DMS 273 (cell line): ENCODE results near the gene PPP1R16B.
"Not testable (repeated sequence)": the region's sequence is repeated elsewhere in the genome, so short reads cannot be mapped to it uniquely, and the experiment has no call there.

Source experiments
- DNase-seq: peaks from one replicate; lab custom pipeline; 2025; ENCODE audit not compliant: unreplicated experiment; lab: John Stamatoyannopoulos, UW

The PPP1R16B gene

GRCh38 chr20:38791291-38791690 is 14.2 kb upstream of the PPP1R16B start:
- DNase-seq = no peak

GRCh38 chr20:38791940-38792339 is 13.6 kb upstream of the PPP1R16B start:
- DNase-seq = no peak

- not testable (repeated sequence) for DNase-seq
Measured at GRCh38 chr20:38794057-38794456, 11.4 kb upstream of the PPP1R16B start.

DNA sequence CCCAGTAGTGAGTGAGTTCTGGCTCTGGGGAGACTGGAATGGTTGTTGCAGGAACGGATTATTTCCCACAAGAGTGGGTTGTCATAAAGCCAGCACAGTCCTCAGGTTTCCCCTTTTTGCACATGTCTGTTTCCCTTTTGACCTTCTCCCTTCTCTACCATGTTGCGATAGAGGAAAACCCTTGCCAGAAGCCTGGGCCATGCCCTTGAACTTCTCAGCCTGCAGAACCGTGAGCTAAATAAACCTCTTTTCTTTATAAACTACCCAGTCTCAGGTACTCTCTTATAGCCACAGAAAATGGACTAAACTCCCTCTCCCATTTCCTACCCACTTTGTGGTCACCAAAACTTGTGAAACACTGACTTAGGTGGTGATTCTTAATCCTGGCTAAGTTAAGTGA is 7.2 kb upstream of the PPP1R16B start:
- DNase-seq = no peak

- no peak for DNase-seq
Measured at GRCh38 chr20:38799203-38799602, 6.3 kb upstream of the PPP1R16B start.

DNA sequence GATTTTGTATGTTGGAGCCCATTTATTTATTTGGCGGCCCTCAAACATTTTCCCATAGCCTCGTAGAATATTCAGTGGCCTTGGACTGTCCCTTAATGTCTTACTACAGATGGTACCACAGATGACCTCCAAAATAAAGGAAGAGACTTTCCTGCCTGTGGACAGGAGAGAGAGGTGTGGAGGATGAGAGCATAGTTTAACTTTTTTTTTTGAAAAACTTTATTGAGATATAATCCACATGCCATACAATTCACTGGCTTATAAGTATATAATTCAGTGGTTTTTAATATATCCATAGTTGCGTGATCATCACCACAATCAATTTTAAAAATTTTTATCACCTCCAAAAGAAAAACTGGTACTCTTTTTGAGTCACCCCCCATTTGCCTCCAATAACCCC is 4.6 kb upstream of the PPP1R16B start:
- no peak for DNase-seq

DNA sequence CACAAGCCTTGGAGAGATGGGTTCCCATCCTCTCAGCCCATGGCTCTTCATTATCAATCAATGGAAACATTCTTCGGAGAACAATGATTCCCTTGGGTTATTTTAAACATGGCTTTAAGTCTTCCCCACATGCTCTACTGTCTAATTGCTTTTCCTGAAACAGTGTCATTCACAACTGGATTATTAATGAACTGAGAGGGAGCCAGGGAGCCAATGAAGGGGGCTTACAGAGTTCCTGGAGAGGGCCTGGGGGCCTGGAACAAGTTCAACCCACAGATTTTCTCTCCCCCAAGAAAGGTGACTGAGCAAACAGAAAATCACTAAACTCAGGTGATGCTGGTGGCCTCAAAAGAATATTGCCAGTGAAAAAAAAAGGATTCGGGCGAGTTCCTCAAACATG is 1.3 kb upstream of the PPP1R16B start:
- no peak for DNase-seq

DNA sequence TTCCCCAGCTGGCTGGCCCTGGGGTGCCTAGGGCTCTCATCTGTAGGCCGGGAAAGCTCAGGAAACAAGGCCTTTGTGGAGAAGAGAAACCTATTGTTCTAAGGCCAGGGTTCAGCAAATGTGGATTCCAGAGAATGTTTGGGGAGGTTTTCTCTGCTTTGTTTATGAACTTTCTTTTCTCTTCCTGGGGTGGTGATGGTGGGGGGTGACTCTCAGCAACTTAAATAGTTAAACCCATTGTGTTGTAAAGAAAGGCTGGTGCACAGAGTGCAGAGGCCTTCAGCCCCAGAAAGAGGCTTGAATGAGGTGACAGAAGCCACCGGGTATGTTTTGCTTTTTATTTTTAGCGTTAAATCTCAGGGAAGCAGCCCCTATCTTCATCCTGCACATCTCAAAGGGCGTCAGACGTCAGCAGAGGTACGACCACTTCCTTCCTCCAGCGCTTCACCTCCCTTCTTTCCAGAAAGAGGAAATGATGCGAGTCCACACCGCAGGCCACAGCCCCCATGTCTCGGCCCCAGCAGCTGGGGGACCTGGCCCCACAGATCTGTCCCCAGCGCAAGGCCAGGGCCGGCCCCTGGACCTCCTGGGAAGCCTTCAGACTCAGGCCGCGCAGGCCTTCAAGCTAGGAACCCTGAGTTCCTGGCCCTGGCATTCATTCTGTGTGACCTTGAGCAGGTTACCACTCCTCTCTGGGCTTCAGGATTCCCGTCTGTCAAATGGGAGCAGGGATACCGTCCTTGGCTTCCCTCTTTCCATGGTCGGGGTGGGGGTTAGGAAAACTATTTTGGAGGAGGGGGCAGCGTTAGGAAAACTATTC is 605 bp upstream of the PPP1R16B start:
- DNase-seq = no peak

DNA sequence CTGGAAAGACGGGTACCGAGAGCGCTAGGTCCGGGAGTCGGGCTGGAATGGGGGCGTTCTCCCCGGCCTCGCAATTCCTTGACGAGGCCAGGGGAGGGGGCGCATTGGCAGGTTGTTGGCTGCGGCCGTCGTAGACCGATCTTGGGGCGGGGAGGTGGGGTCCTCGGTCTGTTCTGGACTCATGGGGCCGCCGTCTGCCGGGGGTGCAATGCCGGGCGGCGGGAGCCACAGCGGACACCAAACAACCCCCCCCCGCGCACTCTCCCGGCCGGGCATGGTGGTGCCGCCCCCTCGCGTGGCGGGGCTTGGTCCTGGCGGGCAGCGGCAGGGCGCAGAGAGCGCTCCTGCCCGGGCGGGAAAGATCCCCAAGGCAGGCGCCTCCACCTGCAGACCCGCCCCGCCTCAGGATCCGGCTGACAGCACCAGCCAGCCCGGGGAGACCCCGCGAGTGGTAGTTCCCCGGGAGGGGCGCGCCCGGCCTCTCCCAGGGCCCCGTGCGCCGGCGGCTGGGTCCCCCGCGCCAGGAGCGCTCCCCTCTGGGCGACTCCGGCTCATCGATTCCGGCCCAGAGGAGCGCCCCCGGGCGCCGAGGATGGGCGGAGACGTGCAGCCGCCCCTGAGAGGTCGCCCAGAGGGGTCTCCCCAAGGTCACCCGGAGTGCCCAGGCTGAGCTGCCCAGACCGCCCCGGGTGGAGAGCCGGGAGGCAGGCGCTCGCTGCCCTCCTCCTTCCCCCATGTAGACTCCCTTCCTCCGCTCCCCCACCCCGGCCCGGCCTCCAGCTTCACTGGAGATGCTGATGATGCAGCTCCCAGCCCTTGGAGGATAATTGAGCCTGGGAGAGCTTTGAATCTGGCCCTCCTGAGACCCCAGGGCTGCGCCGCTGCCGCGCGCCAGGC is 709 bp downstream of the PPP1R16B start:
- DNase-seq = peak; percentile 70

GRCh38 chr20:38806855-38807655 is 1.6 kb downstream of the PPP1R16B start:
- peak; percentile 42 for DNase-seq

- DNase-seq = no peak
Measured at GRCh38 chr20:38809942-38810341, 4.4 kb downstream of the PPP1R16B start.

- DNase-seq = no peak
Measured at GRCh38 chr20:38810926-38811630, 5.6 kb downstream of the PPP1R16B start.

- DNase-seq = no peak
Measured at GRCh38 chr20:38811769-38812168, 6.3 kb downstream of the PPP1R16B start.

DNA sequence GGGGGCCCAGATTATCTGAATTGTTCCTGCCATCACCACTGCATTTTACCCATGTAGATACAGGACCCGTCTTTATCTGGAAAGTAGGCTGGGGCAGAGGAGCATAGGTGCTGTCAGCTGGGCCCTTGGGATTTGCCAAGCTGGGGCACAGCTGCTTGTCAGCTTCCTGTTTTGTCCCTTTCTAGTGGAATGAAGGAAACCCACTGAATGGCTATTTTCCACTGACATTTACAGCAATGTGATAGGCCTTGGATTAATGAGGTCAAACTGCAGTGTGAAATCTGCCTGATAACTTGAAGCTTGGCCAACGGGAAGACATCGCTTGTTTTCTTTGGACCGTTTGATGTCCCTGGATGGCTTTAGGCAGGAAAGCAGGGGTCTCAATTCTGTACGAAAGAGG is 6.7 kb downstream of the PPP1R16B start:
- DNase-seq = no peak

- DNase-seq = peak; percentile 75
Measured at GRCh38 chr20:38812709-38813573, 7.4 kb downstream of the PPP1R16B start.

DNA sequence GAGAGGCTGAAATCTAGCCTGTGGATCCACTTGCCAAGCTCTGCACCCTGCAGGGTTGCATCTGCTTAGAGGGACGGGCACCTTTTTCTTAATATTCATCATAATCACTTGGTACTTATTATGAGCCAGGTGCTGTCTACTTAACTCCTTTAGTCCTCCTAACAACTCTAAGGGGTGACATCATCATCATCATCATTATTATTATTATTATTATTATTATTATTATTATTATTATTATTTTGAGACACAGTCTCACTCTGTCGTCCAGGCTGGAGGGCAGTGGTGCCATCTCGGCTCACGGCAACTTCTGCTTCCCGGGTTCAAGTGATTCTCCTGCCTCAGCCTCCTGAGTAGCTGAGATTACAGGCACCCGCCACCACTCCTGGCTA is 8.1 kb downstream of the PPP1R16B start:
- DNase-seq = not testable (repeated sequence)

- no peak for DNase-seq
Measured at GRCh38 chr20:38815446-38815845, 9.9 kb downstream of the PPP1R16B start.

GRCh38 chr20:38818113-38819065 is 12.9 kb downstream of the PPP1R16B start:
- no peak for DNase-seq

GRCh38 chr20:38825571-38825900 is 20.0 kb downstream of the PPP1R16B start:
- DNase-seq = no peak
